HG03064 (cell line): Measurements from ENCODE around the gene ACSM2A.
"Not testable (repeated sequence)": the region's sequence is repeated elsewhere in the genome, so short reads cannot be mapped to it uniquely, and the experiment has no call there.

ENCODE experiments used
- ATAC-seq: cut with Tn5 transposase; IDR thresholded peaks from one replicate; pipeline ENCODE4 v1.9.1; 2021; ENCODE audit warnings: low read depth; ENCODE audit not compliant: unreplicated experiment

The ACSM2A gene

GRCh38 chr16:20446652-20447393 is 4.5 kb upstream of the ACSM2A start:
- ATAC-seq = not testable (repeated sequence)

- ATAC-seq = not testable (repeated sequence)
These were observed 2.3 kb downstream of the ACSM2A start for GRCh38 chr16:20453633-20454032.

- ATAC-seq = not testable (repeated sequence)
These were observed 7.9 kb downstream of the ACSM2A start for GRCh38 chr16:20459227-20459626.

GRCh38 chr16:20460313-20460712 is 9.0 kb downstream of the ACSM2A start:
- not testable (repeated sequence) for ATAC-seq

GRCh38 chr16:20468954-20469353 is 17.6 kb downstream of the ACSM2A start:
- ATAC-seq = not testable (repeated sequence)

- ATAC-seq = not testable (repeated sequence)
These were observed 18.6 kb downstream of the ACSM2A start for GRCh38 chr16:20469930-20470329.

GRCh38 chr16:20470732-20471131 is 19.4 kb downstream of the ACSM2A start:
- ATAC-seq = not testable (repeated sequence)

GRCh38 chr16:20477188-20477744 is 25.9 kb downstream of the ACSM2A start:
- ATAC-seq = not testable (repeated sequence)

- ATAC-seq = not testable (repeated sequence)
These were observed 32.7 kb downstream of the ACSM2A start for GRCh38 chr16:20483989-20484388.

- ATAC-seq = no peak
These were observed 33.4 kb downstream of the ACSM2A start for GRCh38 chr16:20484726-20485125.

- ATAC-seq = no peak
These were observed 34.1 kb downstream of the ACSM2A start for GRCh38 chr16:20485408-20485807.

- not testable (repeated sequence) for ATAC-seq
These were observed 39.7 kb downstream of the ACSM2A start for GRCh38 chr16:20490994-20491393.

GRCh38 chr16:20491448-20491847 is 40.1 kb downstream of the ACSM2A start:
- not testable (repeated sequence) for ATAC-seq

GRCh38 chr16:20504418-20504817 is 53.1 kb downstream of the ACSM2A start:
- no peak for ATAC-seq

- no peak for ATAC-seq
These were observed 56.0 kb downstream of the ACSM2A start for GRCh38 chr16:20507280-20507679.

- ATAC-seq = no peak
These were observed 59.0 kb downstream of the ACSM2A start for GRCh38 chr16:20510323-20510722.

GRCh38 chr16:20515688-20516090 is 64.4 kb downstream of the ACSM2A start:
- ATAC-seq = no peak

- ATAC-seq = no peak
These were observed 65.8 kb downstream of the ACSM2A start for GRCh38 chr16:20517149-20517548.

- no peak for ATAC-seq
These were observed 67.9 kb downstream of the ACSM2A start for GRCh38 chr16:20519231-20519630.

GRCh38 chr16:20520103-20520502 is 68.8 kb downstream of the ACSM2A start:
- ATAC-seq = no peak

GRCh38 chr16:20531795-20532194 is 80.5 kb downstream of the ACSM2A start:
- not testable (repeated sequence) for ATAC-seq

- ATAC-seq = not testable (repeated sequence)
These were observed 81.0 kb downstream of the ACSM2A start for GRCh38 chr16:20532284-20532792.
